Fibroblast of the aortic adventitia (primary cell): ENCODE results near the gene ACIN1. TPM values are rescaled to one million over a fixed set of nuclear protein-coding genes. Genes with fewer than 3 reads are reported as not detected.

ENCODE experiments used
- DNase-seq: peaks from one replicate; pipeline ENCODE4 v3.0.0-alpha.2; 2010; ENCODE audit warnings: low read depth
- H3K4me3 ChIP-seq: 2 replicates; pipeline ENCODE4 v1.5.1; 2011; ENCODE audit warnings: low read depth, mild to moderate bottlenecking, control low read depth, low read length, moderate library complexity
- total RNA-seq: library from RNA; depleted of rRNA; stranded (reverse); fragments of >200 nt; gene quantifications from 2 replicates; pipeline ENCODE4 v1.2.3, GENCODE V29; 2012; ENCODE audit warnings: low replicate concordance
- TF ChIP-seq, protein P1 (sequence below): IDR thresholded peaks from 2 replicates; pipeline ENCODE4 v1.5.1; 2011; ENCODE audit warnings: mild to moderate bottlenecking, low read length, control low read depth, inconsistent platforms; ENCODE audit not compliant: insufficient read depth

Gene ACIN1
- total RNA-seq, 1 donor, result 97.0 TPM

DNA sequence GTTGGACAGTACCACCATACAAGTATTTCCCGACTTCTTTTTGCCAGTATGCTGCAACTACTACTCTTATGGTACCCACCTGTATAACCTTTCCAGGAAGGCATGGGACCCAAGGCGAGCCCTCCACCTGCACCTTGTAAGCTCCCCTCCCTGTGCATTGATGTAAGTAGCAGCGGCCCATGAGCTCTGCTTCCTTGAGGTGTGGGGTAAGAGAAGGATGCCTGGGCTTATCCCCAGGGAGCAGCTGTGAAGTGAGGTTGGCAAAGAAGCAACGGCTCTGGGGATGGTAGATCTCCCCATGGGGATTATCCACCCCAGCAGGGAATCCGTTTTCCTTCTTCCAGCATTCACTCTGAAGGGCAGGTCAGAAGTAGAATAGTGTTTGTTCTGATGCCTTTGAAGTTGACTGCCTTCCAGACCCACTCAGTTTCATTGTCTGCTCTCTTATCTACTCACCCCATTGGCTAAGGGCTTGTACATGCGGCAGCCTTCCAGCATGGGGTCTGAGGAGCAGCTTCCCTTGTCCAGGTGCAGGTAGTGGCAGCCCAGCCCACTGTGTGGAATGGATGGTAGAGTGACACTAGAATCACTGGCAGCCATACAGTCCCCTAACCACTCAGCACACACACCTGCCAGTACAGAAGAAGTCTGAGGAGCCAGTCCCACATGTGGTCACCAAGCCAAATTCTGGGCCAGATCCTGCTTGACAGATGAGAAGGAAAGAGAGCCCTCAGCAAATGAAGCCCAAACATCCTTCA is 6.5 kb upstream of the ACIN1 start:
- DNase-seq, result no peak
- no peak overlapping the region for H3K4me3 ChIP-seq
- TF ChIP-seq, protein P1, sequence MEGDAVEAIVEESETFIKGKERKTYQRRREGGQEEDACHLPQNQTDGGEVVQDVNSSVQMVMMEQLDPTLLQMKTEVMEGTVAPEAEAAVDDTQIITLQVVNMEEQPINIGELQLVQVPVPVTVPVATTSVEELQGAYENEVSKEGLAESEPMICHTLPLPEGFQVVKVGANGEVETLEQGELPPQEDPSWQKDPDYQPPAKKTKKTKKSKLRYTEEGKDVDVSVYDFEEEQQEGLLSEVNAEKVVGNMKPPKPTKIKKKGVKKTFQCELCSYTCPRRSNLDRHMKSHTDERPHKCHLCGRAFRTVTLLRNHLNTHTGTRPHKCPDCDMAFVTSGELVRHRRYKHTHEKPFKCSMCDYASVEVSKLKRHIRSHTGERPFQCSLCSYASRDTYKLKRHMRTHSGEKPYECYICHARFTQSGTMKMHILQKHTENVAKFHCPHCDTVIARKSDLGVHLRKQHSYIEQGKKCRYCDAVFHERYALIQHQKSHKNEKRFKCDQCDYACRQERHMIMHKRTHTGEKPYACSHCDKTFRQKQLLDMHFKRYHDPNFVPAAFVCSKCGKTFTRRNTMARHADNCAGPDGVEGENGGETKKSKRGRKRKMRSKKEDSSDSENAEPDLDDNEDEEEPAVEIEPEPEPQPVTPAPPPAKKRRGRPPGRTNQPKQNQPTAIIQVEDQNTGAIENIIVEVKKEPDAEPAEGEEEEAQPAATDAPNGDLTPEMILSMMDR, result no peak

DNA sequence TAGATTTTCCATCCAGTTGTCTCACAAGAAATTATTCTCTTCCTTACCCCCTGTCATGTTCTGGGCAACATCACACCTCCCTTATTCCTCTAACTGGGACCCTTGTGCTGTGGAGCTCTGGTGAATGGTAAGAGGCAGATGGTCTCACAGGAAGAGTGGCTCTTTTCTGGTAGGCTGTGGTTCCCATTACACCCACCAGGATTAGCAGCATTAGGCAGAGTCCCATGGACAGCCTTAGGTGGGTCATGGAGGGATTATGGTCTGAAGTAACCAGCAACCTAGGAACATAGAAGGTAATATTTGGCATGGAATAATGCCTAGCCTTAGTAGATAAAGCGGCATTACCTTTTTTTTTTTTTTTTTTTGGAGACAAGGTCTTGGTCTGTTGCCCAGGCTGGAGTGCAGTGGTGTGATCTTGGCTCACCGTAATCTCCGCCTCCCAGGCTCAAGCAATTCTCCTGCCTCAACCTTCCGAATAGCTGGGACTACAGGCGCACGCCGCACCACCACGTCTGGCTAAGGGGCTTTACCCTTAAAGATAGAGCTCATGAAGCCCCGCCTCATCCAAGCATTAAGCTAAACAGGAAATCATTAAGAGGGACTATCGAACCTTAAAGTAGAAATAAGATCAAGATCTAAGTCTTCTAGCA is 4.4 kb upstream of the ACIN1 start:
- H3K4me3 ChIP-seq, result no peak overlapping the region
- TF ChIP-seq, protein P1, result peak; percentile 29
- DNase-seq, result no peak

DNA sequence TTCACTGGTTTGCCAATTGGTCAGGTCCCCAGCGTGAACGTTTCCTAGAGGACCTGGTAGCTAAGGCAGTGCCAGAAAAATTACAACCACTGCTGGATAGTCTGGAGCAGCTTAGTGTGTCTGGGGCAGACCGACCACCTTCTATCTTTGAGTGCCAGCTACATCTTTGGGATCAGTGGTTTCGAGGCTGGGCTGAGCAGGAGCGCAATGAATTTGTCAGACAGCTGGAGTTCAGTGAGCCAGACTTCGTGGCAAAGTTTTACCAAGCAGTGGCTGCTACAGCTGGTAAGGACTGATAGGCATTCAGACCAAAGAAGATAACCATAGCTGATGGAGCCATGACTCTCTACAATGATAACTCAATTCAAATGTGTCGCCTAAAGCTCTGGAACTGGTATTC is 2.9 kb upstream of the ACIN1 start:
- TF ChIP-seq, protein P1, result no peak
- DNase-seq, result no peak
- H3K4me3 ChIP-seq, result no peak overlapping the region

DNA sequence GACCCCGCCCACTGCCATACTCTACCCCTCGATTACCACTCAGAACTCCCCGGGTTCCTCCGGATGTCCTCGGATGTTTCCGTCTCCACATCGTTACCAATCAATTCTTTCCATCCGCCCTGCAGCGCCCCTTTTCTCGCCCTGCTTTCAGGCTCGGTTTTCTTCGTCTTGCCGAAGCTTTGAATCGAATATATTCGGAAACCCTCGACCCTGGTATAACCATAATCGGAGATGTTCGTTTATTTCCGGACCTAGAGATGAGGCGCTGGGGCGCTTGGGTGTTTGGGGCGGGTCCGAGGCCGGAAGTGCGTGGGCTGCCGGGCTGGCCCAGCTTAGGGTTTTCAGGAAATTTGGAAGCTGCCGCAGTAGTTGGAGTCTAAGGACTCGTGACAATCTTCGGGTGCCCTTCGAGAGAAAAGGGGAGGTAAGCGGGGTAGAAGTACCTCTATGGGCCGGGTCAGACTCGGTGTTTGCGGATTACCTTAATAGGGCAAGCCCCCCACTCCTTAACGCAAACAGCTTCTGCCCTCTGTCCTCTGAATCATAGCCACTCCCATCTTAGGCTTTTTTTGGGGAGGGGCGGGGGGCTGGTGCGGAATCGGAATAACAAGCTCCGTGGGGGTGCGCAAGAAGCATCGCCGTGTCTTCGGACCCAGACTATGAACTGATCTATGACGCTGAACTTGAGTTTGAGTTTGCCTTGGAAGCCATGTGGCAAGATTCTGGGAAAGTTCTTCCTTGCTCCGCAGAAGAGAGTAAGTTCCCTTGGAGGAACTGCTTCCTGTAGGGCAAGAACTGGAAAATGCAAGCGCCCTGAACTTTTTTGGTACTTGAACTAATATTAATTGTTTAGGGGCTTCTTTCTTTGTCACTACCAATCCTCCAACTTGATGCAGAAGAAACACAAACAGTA is 516 bp upstream of the ACIN1 start, which contains the start of gene C14orf119:
C14orf119 (plus strand) TSS at position 310 of the 913 bp plus-strand sequence. CDS start 2,154 bp downstream, outside the sequence.
- TF ChIP-seq, protein P1, result no peak
- peak; percentile 100 for DNase-seq
- H3K4me3 ChIP-seq, result peak within 1 kb of the TSS; percentile 99

DNA sequence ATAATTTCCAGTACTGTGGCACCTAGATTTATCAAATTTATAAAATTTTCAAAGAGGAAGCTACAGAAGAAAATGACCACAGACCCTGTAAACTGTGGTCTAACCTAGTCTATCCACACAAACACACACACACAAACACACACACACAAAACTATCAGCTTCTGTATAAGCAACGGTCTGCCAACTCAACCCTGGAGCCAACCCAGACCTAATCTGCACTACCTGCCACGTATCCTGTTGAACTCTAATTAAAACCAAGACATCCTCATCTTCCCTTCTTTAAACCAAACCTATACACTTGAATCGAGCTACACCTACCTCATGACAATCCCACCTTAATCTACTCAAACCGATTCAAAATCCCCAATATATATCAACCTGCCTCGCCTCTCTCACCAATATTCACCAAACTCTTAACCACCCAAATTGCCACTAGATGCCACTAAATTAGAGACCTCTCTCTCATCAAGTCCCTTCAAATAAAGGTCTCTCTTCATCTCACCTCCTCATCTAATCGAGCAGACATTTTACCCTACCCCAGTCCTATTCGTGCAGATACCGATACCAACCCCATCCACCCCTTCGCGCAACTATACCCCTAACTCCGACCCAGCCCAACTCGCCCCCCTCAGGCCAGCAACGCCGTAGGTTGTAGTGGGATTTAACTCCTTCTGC is 808 bp downstream of the ACIN1 start:
- TF ChIP-seq, protein P1, result peak; percentile 40
- DNase-seq, result no peak
- H3K4me3 ChIP-seq, result peak overlapping the region; percentile 99

DNA sequence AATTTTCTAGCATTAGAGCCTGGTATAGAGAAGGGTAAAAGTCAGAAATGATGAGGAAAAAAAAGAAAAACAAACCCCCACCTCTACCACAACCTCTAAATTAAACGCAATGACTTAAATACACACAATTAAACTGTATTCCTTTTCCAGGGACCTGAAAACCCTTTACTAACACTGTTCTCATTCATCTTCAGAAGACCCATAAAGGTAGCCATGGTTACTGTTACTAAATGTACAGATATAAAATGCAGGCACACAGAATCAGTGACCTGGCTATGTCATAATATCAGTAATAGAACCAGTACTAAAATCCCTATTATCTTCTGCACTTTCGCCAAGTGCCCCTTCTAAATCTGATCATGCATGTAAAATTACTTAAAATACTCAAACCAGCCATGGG is 1.4 kb downstream of the ACIN1 start:
- no peak for DNase-seq
- H3K4me3 ChIP-seq, result peak overlapping the region; percentile 99
- TF ChIP-seq, protein P1, result no peak
